HG03469 (cell line): ENCODE results near the gene TIMM21.
A peak's percentile ranks its signal among the peaks of the same experiment; 100 is the strongest.

ENCODE experiments used
- ATAC-seq: cut with Tn5 transposase; IDR thresholded peaks from one replicate; pipeline ENCODE4 v1.9.1; 2021; ENCODE audit warnings: mild to moderate bottlenecking, moderate library complexity, moderate number of reproducible peaks; ENCODE audit not compliant: unreplicated experiment

Gene TIMM21

GRCh38 chr18:74186661-74187060, 38.3 kb downstream of the TIMM21 start:
- ATAC-seq, result no peak

DNA sequence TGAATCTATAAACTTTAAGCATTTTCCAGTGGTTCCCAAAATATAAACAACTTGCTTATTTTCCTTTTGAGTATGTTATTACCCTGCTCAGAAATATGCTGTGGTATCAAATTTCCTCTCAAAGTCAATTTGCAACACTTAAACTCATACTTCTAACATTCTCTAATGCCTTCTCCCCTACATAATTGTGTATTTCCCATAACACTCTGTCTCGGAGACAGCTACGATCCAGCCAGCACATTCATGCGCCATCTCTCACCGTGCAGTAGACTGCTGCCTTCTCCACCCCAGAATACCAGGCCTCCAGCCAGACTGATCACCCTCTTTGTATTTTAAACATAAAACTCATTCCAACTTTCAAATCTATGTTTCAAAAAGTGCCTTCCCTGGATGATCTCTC, 41.8 kb downstream of the TIMM21 start:
- no peak for ATAC-seq

GRCh38 chr18:74191577-74191976, 43.3 kb downstream of the TIMM21 start:
- ATAC-seq, result no peak

DNA sequence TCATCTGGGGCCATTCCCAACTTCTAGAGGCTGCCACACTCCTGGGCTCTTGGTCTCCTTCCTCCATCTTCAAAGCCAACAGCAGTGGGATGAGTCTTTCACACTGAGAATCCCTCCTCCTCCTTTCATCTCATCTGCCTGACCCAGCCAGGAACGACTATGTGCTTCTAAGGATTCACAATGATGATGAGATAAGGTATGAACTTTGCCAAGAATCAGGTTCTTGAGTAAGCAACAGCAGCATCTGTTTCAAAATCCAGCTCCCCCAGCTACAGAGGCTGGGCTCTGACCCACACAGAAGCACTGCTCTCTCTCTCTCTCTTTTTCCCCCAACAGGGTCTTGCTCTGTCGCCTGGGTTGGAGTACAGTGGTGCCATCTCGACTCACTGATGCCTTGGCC, 46.4 kb downstream of the TIMM21 start:
- no peak for ATAC-seq

- ATAC-seq, result peak; percentile 73
Measured at GRCh38 chr18:74196220-74197119, 48.1 kb downstream of the TIMM21 start.

DNA sequence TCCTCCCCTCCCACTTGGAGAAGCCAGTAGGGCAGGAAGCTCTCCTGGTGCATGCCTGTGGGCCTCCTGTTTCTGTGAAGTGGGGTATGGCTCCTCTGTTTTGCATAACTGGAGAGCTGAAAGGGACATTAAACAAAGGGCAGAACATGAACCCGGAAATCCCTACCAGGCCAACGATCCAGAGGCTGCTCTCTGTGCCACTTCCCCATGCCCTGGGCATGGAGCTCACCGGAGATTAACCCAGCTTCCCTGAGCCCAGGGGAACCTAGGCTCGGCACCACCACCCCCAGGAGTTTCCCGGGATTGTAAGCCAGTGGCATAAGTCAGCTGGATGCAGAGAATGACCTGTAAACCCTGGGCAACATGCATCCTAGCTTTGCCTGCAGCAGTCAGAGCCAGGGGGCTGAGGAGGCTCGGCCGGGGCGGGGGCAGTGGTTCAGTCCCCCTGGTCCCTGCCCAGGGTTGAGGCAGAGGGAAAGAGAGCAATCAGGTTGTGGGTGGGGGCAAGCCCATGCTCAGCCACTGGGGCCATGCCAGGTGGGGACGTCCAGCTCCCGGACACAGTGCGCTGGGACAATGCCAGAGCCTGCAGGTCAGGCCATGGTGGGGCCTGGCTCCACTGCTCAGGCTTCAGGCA, 49.5 kb downstream of the TIMM21 start:
- ATAC-seq, result no peak

DNA sequence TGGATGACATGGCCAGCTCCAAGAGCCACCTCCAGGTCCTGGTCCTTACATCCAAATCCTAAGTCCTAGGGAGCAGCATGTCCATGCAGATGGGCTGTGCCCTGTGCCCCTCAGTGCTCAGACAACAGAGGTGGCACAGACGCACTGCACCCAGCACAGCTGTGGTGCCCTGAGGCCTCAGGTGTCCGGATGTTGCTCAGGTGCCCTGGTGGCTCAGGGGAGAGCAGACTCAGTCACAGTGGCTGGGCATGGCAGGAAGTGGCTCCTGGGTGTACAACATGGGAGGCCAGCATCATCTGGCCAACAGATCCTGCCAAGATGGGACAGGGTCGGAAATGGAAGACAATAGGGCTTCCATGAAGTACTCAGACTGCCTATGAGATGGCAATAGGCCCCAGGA, 50.1 kb downstream of the TIMM21 start:
- ATAC-seq, result no peak

- no peak for ATAC-seq
Measured at GRCh38 chr18:74200780-74201179, 52.5 kb downstream of the TIMM21 start.

DNA sequence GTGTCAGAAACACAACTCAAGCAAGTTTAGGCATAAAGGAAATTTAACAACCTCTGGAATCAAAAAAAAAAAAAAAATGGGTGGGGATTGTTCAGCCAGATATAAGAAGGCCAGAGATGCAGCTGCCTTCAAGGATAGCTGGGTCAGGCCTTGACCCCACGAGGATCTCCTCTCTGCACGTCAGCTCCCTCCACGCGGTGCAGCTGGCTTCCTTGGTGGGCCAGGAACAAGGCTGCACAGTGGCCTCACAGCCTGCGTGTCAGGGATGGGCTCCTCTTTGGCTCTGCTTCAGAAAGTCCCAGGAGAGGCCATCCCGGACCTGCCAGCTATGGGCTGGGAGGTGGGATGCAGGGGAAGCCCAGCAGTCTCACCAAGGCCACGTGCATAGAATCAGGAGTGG, 55.5 kb downstream of the TIMM21 start:
- no peak for ATAC-seq

- no peak for ATAC-seq
Measured at GRCh38 chr18:74204526-74205152, 56.3 kb downstream of the TIMM21 start.
